ENCODE data around the gene KLHL33. TPM values are rescaled to one million over a fixed set of nuclear protein-coding genes. Genes with fewer than 3 reads are reported as not detected.

Gene KLHL33
- total RNA-seq, 2 donors from 2014 or later: 0.22 to 0.43 TPM

DNA sequence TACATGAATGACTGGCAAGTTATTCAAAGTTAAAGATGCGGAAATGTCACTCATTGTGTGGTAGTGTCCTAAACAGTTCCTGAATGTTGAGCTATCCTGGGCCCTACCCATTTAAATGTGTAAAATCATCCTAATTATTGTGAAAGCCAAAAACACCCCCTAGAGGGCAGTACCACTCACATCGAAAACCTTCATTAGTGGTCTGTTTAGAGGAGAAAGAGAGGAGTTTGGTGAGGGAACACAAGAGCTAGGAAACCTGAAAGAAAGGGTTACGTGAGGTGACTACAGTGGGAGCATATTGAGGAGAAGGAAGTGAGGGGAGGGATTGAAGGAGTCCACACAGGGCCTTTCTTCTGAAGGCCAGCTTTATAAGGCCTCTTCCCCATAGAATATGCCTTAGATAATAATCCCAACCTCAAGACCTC, 20.2 kb downstream of the KLHL33 start:
- Mint-ChIP-seq H3K4me3 (no peak overlapping the region), H3K27ac (peak overlapping the region; percentile 7 to 17), H3K36me3 (no peaks in the 10 kb centered on the region), H3K4me1 (ENCODE audit: low read depth in 2 of 2) (peaks cover 23 to 32% of the 10 kb centered on the region in 2 donors), H3K9me3 (no peaks in the 10 kb centered on the region), H3K27me3 (no peaks in the 10 kb centered on the region)
- no peak for DNase-seq (ENCODE audit: low spot score)
- ATAC-seq: peak in 1 of 2 donors; percentile 41

DNA sequence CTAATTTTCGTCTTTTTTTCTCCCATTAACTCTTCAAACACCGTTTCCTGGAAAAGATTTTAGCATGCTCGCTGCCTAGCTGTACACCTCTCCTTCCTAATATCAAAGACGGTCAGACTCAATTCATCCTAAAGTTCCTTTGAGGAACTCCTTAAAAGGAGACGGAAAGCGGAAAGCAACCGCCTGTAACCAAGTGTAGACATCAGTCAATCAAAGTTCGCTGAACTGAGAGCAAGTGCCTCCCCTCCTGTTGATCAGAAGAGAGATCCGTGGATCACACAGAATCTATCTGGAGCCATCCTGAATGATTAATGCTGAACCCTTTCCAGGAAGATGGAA, 22.3 kb downstream of the KLHL33 start:
- Mint-ChIP-seq H3K9me3 (no peaks in the 10 kb centered on the region), H3K27ac (peak overlapping the region; percentile 85 to 91), H3K27me3 (no peaks in the 10 kb centered on the region), H3K4me3 (peak overlapping the region; percentile 96), H3K36me3 (no peaks in the 10 kb centered on the region), H3K4me1 (ENCODE audit: low read depth in 2 of 2) (peaks cover 28 to 32% of the 10 kb centered on the region in 2 donors)
- peak; percentile 33 to 49 for ATAC-seq
- DNase-seq (ENCODE audit: low spot score): no peak

DNA sequence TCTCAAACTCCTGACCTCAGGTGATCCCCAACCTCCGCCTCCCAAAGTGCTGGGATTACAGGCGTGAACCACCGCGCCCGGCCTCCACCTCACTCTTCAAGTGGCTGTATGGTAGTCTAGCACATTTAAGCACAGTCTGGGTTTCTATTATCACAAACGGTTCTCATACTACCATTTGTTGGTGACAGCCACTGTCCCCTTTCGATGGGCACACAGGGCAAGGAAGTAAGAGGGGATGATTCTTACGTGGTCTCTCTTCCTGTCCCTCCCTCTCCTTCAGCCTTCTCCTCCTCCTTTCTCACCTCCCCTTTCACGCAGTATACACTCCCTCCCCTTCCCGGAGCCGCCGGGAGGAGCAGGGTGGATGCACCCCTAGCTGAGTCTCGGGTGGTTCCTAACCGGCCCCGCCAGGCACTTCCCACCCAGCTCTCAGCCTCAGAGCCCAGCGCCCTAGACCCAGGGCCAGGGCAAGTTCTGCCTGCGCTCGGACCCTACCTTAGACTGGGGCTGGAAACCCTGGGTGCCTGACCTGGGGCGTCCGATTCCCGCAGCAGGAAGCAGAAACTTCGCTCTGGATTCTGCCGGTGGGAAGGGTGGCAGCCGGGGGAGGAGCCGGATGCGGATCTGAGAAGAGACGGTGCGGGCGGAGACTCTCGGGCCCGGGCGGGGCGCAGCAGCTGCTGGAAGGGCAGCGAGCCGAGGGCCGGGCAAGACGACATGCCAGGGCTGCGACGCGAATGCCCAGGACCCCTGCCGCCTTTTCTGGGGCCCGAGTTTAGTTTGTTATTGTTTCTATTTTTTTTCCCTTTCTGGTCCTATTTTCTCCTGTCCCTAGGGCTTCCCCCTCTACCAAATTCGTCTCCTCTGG, 22.9 kb downstream of the KLHL33 start, which contains the start of gene TEP1:
Gene TEP1, minus strand, starts transcription at position 626 of the 868 bp plus-strand sequence. CDS start 5,062 bp downstream, outside the sequence.
- ATAC-seq: peak; percentile 91 to 93
- Mint-ChIP-seq H3K4me3 (peak within 1 kb of the TSS; percentile 96), H3K9me3 (no peaks in the 10 kb centered on the region), H3K4me1 (ENCODE audit: low read depth in 2 of 2) (peaks cover 31 to 32% of the 10 kb centered on the region in 2 donors), H3K27ac (peak within 1 kb of the TSS; percentile 85 to 91), H3K27me3 (no peaks in the 10 kb centered on the region), H3K36me3 (no peaks in the 10 kb centered on the region)
- peak; percentile 85 for DNase-seq (ENCODE audit: low spot score)

DNA sequence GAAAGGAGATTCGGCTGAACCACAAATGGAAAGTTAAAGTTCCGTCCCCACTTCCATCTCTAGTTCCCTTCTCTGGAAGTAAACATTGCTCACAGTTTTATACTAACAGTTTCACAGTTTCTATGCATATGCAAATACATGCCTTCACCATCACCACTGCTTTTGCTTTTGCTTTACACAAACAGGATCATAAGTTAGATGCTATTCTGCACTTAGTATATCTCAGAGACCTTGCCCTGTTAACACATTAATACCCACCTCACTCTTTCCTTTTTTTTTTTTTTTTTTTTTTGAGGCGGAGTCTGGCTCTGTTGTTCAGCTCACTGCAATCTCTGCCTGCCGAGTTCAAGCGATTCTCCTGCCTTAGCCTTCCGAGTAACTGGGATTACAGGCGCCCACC, 23.6 kb downstream of the KLHL33 start:
- Mint-ChIP-seq H3K36me3 (no peaks in the 10 kb centered on the region), H3K9me3 (no peaks in the 10 kb centered on the region), H3K27ac (peak overlapping the region; percentile 85 to 91), H3K4me1 (ENCODE audit: low read depth in 2 of 2) (peaks cover 32 to 36% of the 10 kb centered on the region in 2 donors), H3K4me3 (peak overlapping the region; percentile 96), H3K27me3 (no peaks in the 10 kb centered on the region)
- DNase-seq (ENCODE audit: low spot score) (no peak), ATAC-seq (peak; percentile 65 to 66)

DNA sequence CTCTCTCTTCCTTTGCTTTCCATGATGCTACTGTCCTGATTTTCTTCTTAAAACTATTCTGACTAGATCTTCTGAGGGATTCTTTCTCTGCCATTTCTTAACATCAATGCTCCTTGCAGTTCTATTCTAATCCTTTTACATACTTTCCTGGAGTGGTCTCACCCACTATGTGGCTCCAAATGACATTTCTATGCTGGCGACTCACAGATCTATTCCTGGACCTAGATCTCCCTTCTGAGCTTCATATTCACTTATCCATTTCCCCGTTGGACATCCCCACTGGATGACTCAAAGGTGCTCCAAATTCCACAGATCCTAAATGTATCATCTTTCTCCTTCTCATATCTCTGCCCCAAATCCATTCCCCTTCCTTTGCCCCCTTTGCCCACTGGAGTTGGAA, 26.7 kb downstream of the KLHL33 start:
- DNase-seq (ENCODE audit: low spot score) (no peak), ATAC-seq (no peak)
- Mint-ChIP-seq H3K36me3 (peaks cover 17% of the 10 kb centered on the region), H3K4me1 (ENCODE audit: low read depth in 2 of 2) (peaks cover 40 to 41% of the 10 kb centered on the region in 2 donors), H3K9me3 (no peaks in the 10 kb centered on the region), H3K4me3 (no peak overlapping the region), H3K27me3 (no peaks in the 10 kb centered on the region), H3K27ac (peak overlapping the region in 1 of 2 donors; percentile 1)

DNA sequence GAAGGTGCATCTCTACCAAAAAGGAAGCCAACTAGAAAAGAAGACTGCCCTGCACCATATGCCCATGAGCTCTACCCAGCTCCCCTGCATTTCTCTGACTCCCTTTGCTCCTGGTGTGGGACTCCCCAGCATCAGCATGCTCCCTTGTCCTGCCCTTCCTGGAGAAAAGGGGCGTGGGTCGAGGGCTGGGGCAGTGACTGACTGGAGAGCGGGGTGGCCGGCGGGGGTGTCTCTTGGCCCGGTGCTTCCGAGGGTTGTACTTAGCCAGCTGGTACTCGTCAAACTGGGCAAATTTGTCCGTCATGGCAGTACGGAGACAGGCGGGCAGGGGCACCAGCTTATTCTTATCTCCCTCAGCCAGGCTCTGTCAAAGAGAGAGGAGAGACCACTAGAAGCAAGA, 32.4 kb downstream of the KLHL33 start:
- peaks cover 32% of the 10 kb centered on the region for H3K36me3 Mint-ChIP-seq
- no peak overlapping the region for H3K27ac Mint-ChIP-seq
- H3K4me1 Mint-ChIP-seq (ENCODE audit: low read depth in 2 of 2): peaks cover 28 to 29% of the 10 kb centered on the region in 2 donors
- no peak overlapping the region for H3K4me3 Mint-ChIP-seq
- no peaks in the 10 kb centered on the region for H3K9me3 Mint-ChIP-seq
- ATAC-seq (no peak), DNase-seq (ENCODE audit: low spot score) (no peak)
- H3K27me3 Mint-ChIP-seq: no peaks in the 10 kb centered on the region

DNA sequence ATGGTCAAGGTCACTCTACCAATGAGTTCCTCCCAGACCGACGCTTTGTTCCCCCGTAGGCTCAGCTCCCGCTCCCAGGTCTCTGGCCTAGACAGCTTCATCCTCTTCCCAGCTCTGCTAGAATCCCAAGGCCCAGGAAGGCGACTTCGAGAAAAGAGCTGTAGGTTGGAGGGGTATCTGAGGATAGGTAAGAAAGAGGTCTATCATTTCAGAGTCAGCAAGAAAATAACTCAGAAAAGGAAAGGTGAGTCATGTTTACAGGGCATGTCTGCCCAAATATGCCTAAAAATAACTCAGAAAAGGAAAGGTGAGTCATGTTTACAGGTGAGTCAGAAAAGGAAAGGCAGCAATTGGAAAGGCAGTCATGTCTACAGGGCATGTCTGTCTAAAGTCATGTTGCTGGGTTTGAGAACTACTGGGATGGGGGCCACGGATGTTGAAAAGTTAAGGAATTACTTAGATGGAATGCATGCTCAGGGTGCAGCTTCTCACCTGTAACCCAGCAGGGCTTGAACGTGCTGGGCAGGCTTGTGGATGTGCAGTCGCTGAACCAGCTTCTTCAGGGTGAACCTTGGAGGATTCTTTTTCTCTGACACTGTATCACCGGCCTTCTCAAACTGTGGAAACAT, 34.9 kb downstream of the KLHL33 start:
- Mint-ChIP-seq H3K4me3 (peak overlapping the region; percentile 9), H3K27me3 (no peaks in the 10 kb centered on the region), H3K36me3 (peaks cover 29% of the 10 kb centered on the region), H3K27ac (no peak overlapping the region), H3K4me1 (ENCODE audit: low read depth in 2 of 2) (peaks cover 16 to 22% of the 10 kb centered on the region in 2 donors), H3K9me3 (no peaks in the 10 kb centered on the region)
- ATAC-seq (peak; percentile 20 to 60), DNase-seq (ENCODE audit: low spot score) (no peak)

DNA sequence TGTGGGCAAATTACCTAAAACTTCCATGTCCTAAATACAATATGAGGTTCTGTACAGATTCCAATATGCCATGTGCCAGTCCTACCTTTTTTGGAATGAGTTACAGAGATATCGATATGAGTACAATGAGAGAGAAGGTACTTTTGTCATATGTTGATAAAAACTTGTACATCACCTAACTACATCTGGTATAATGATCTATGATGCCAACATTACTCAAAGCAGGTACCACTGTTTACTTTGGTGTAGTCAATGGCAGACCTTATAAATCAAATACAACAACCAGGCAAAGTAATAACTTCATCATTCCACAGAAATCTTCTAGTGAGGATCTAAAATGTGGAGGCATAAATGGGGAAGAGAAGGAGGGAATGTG, 35.4 kb downstream of the KLHL33 start:
- DNase-seq (ENCODE audit: low spot score) (no peak), ATAC-seq (no peak)
- H3K4me1 Mint-ChIP-seq (ENCODE audit: low read depth in 2 of 2): peaks cover 15 to 20% of the 10 kb centered on the region in 2 donors
- H3K9me3 Mint-ChIP-seq: no peaks in the 10 kb centered on the region
- no peaks in the 10 kb centered on the region for H3K27me3 Mint-ChIP-seq
- no peak overlapping the region for H3K27ac Mint-ChIP-seq
- peaks cover 31% of the 10 kb centered on the region for H3K36me3 Mint-ChIP-seq
- H3K4me3 Mint-ChIP-seq: no peak overlapping the region

DNA sequence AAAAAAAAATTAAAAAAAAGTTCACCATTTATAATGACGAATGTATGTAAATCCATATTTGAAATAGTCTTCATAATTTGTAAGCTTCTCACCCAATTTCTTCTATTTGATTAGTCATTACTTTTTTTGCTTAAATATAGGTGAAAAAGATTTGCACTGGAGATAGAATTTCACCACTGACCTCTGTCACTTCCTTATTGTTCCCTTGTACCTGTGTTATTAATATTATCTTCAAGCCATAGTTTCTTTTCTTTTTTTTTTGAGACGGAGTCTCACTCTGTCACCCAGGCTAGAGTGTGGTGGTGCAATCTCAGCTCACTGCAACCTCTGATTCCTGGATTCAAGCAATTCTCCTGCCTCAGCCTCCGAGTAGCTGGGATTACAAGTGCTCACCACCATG, 38.5 kb downstream of the KLHL33 start:
- Mint-ChIP-seq H3K27me3 (no peaks in the 10 kb centered on the region), H3K4me3 (no peak overlapping the region), H3K36me3 (peaks cover 33% of the 10 kb centered on the region), H3K4me1 (ENCODE audit: low read depth in 2 of 2) (peaks cover 9 to 14% of the 10 kb centered on the region in 2 donors), H3K9me3 (no peaks in the 10 kb centered on the region), H3K27ac (no peak overlapping the region)
- DNase-seq (ENCODE audit: low spot score) (no peak), ATAC-seq (no peak)

DNA sequence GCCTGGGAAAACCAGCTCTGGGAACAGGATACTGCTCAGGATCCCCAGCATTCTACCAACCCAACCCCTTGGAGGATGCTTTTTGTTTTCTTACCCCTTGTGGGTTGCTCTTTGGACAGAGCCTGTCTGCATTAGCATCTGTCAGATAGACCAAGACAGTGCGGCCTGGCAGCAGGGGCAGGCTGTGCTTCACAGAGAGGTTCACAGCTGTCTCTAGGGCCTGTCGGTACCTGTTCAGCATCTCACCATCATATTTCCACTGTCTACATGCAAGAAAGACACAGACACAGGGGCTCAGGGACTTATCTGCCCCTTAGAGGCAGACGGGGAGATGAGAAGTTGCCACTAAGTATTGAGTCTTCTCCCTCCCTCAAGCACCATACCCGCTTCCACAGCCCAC, 44.5 kb downstream of the KLHL33 start:
- Mint-ChIP-seq H3K27ac (no peak overlapping the region), H3K4me1 (ENCODE audit: low read depth in 2 of 2) (peaks cover 0 to 3% of the 10 kb centered on the region in 2 donors), H3K9me3 (no peaks in the 10 kb centered on the region), H3K4me3 (no peak overlapping the region), H3K27me3 (no peaks in the 10 kb centered on the region), H3K36me3 (peaks cover 36% of the 10 kb centered on the region)
- ATAC-seq: no peak
- no peak for DNase-seq (ENCODE audit: low spot score)

DNA sequence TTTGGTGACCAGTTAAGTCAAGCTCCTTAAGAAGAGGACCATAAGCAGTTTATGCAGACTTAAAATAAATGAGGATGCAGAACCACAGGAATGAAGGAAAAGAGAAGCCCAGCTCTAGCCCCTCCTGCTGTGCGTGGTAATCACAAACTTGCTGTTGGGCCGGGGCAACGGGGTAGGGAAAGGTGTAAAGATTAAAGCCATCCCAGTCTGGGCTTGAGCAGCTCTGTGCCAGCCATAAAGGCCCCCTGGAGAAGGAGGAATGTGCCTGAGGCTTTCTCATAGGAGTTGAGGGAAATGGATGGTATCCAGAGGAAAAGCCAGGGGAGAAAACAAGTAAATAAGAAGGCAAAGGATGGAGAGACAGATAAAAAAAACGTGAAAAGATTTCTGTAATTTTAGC, 47.8 kb downstream of the KLHL33 start:
- H3K4me3 Mint-ChIP-seq: no peak overlapping the region
- ATAC-seq (no peak), DNase-seq (ENCODE audit: low spot score) (no peak)
- no peaks in the 10 kb centered on the region for H3K9me3 Mint-ChIP-seq
- peaks cover 25% of the 10 kb centered on the region for H3K36me3 Mint-ChIP-seq
- no peak overlapping the region for H3K27ac Mint-ChIP-seq
- H3K27me3 Mint-ChIP-seq: no peaks in the 10 kb centered on the region
- peaks cover 0 to 3% of the 10 kb centered on the region in 2 donors for H3K4me1 Mint-ChIP-seq (ENCODE audit: low read depth in 2 of 2)

DNA sequence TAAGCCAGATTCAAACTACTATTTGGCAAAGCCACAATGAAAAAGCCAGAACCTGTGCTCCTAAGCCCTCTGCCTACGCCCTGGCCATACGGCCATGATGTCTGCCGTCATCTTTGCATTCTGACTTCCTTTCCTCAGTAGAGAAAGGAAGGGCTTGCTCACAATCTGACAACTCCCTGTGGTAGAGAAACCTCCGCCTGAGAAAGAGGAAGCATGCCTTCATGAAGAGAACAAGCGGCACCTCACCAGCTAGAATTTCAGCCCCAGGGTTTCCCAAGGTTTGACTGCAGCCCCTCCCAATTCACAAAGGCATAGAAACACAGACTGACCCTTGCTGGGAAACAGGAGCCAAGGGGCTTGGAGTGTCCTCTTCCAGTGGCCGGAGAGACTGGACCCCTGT, 48.4 kb downstream of the KLHL33 start:
- Mint-ChIP-seq H3K27ac (no peak overlapping the region), H3K4me1 (ENCODE audit: low read depth in 2 of 2) (peaks cover 0 to 3% of the 10 kb centered on the region in 2 donors), H3K9me3 (no peaks in the 10 kb centered on the region), H3K27me3 (no peaks in the 10 kb centered on the region), H3K36me3 (peaks cover 24% of the 10 kb centered on the region), H3K4me3 (no peak overlapping the region)
- no peak for ATAC-seq
- no peak for DNase-seq (ENCODE audit: low spot score)

DNA sequence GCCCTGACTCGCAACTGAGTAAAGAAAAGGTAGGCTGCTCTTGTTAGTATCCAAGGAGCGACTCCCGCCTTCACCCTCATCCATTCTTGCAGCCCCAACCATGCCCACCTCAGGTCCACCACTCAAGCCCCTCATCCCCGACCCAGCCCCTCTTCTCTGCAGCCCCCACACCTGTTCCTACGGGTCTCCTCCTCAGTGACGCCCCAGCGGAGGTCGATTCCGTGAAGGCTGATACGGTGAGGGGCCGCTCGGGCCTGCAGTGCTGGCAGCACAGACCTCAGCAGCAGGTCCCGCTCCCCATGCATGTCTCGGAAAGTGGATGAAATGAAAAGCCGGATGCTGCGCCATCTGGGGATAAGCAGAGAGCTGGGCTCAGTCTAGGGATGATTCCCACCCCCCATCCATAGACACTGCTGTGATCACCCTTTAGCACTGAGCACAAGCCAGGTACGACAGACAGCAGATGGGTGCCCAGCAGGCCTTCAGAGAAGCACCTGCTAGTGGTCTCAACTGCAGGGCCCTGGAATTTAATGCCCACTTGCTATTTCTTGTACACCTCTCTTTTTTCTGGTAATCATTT, 49.6 kb downstream of the KLHL33 start:
- ATAC-seq (no peak), DNase-seq (ENCODE audit: low spot score) (no peak)
- no peak overlapping the region for H3K27ac Mint-ChIP-seq
- H3K4me1 Mint-ChIP-seq (ENCODE audit: low read depth in 2 of 2): peaks cover 0 to 7% of the 10 kb centered on the region in 2 donors
- no peak overlapping the region for H3K4me3 Mint-ChIP-seq
- H3K27me3 Mint-ChIP-seq: no peaks in the 10 kb centered on the region
- H3K36me3 Mint-ChIP-seq: peaks cover 24% of the 10 kb centered on the region
- H3K9me3 Mint-ChIP-seq: no peaks in the 10 kb centered on the region

DNA sequence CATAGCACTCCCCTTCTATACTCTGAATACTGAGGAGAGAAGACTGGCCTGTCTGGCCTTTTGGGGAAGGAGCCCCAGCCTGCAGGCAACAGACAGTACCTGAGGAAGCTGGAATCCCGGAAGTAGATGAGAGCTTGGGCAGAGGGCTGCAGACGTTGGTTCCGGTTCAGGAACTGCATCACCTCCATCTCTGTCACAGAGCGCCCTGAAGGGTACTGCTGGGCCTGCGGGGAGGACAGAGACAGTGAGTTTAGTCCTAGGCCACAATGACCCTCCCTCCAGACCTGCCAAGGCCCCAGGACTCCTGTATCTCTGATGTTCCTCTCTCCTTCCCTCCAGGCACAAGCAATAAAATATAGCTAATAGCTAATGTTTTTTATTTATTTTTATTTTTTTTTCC, 51.1 kb downstream of the KLHL33 start:
- Mint-ChIP-seq H3K4me1 (ENCODE audit: low read depth in 2 of 2) (peaks cover 0 to 7% of the 10 kb centered on the region in 2 donors), H3K4me3 (no peak overlapping the region), H3K27ac (no peak overlapping the region), H3K9me3 (no peaks in the 10 kb centered on the region), H3K36me3 (peaks cover 31% of the 10 kb centered on the region), H3K27me3 (no peaks in the 10 kb centered on the region)
- ATAC-seq (no peak), DNase-seq (ENCODE audit: low spot score) (no peak)
